ENCODE measurements around the gene CNTNAP5. TPM values are rescaled to one million over a fixed set of nuclear protein-coding genes. Genes with fewer than 3 reads are reported as not detected.

CNTNAP5 gene
- total RNA-seq, 1 experiment from 2014 or later: not detected

DNA sequence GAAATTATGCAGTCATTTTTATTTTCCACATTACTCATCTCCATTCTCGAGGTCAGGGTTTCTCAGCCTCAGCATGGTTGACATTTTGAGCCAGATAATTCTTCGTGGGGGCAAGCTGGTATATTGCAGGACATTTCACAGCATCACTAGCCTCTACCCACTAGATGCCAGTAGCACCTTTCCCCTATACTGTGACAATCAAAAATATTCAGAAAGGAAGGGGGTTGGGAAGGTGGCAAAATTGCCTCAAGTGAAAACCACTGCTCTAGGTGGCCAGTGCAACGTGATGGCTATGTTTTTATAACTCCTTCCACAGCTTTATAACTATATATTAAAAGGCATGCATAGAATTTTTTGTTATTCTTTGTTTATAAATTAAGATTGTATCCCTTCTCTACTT is 294.5 kb downstream of the CNTNAP5 start:
- ChIA-PET POLR2A (no interaction called here), CTCF (interaction anchor here (0.6 to 1.2 kb wide), 2 partner anchors 292 to 1014 kb away, joined by 3 read pairs; no protein-coding TSS in a partner anchor)
- no peak overlapping the region for H3K27ac Mint-ChIP-seq (ENCODE audit: low read depth, unreplicated experiment)
- H3K4me1 Mint-ChIP-seq (ENCODE audit: insufficient read depth, unreplicated experiment): peaks cover 16% of the 10 kb centered on the region
- no TSS peak for BruUV-seq (replicated peaks)
- H3K27me3 Mint-ChIP-seq (ENCODE audit: insufficient read depth, unreplicated experiment): no peaks in the 10 kb centered on the region
- TF ChIP-seq, protein P1, sequence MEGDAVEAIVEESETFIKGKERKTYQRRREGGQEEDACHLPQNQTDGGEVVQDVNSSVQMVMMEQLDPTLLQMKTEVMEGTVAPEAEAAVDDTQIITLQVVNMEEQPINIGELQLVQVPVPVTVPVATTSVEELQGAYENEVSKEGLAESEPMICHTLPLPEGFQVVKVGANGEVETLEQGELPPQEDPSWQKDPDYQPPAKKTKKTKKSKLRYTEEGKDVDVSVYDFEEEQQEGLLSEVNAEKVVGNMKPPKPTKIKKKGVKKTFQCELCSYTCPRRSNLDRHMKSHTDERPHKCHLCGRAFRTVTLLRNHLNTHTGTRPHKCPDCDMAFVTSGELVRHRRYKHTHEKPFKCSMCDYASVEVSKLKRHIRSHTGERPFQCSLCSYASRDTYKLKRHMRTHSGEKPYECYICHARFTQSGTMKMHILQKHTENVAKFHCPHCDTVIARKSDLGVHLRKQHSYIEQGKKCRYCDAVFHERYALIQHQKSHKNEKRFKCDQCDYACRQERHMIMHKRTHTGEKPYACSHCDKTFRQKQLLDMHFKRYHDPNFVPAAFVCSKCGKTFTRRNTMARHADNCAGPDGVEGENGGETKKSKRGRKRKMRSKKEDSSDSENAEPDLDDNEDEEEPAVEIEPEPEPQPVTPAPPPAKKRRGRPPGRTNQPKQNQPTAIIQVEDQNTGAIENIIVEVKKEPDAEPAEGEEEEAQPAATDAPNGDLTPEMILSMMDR (IDR thresholded peaks at IDR 0.05; ENCODE audit: unreplicated experiment): no peak
- peaks cover 6% of the 10 kb centered on the region for H3K36me3 Mint-ChIP-seq (ENCODE audit: insufficient read depth, unreplicated experiment)
- intact Hi-C loops (cut with micrococcal nuclease): no loop called here
- no peak for DNase-seq (ENCODE audit: unreplicated experiment)
- no peak overlapping the region for H3K4me3 Mint-ChIP-seq (ENCODE audit: unreplicated experiment)
- no peaks in the 10 kb centered on the region for H3K9me3 Mint-ChIP-seq (ENCODE audit: unreplicated experiment)

DNA sequence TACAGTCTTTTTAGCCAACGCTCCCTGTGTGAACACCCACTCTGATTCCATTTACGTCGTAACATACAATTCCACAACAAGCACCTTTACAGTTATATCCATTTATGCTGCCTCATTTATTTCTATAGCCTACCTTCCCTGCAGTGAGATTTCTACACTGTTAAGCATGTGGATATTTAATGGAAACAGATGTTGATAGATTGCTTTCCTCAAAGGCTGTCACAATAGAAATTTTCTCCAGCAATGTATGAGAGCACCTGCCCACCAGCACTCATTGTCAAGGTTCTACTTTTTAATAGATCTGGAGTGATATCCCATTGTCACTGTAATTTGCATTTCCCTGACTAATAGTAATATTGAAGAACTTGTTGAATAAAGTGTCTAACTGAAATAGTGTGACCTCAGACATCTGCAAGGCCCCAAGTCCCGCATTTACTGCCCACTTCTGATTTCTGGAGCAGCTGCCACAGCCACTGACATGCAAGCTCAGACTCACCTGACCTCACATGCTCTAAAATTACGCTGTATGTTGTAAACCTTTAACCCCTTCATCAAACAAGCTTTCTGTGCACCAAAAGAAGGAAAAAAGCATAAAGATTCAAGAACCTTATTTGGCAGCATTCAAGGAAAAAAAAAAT is 295.1 kb downstream of the CNTNAP5 start:
- intact Hi-C loops (cut with micrococcal nuclease): loop anchor here (5.0 to 10.0 kb wide), 2 partner anchors 293 to 495 kb away; partner anchors contain the start of gene CNTNAP5
- H3K4me1 Mint-ChIP-seq (ENCODE audit: insufficient read depth, unreplicated experiment): peaks cover 16% of the 10 kb centered on the region
- H3K27ac Mint-ChIP-seq (ENCODE audit: low read depth, unreplicated experiment): no peak overlapping the region
- POLR2A ChIA-PET: no interaction called here
- H3K4me3 Mint-ChIP-seq (ENCODE audit: unreplicated experiment): no peak overlapping the region
- H3K27me3 Mint-ChIP-seq (ENCODE audit: insufficient read depth, unreplicated experiment): no peaks in the 10 kb centered on the region
- TF ChIP-seq, protein P1 (IDR thresholded peaks at IDR 0.05; ENCODE audit: unreplicated experiment): no peak
- H3K36me3 Mint-ChIP-seq (ENCODE audit: insufficient read depth, unreplicated experiment): peaks cover 6% of the 10 kb centered on the region
- DNase-seq (ENCODE audit: unreplicated experiment): no peak
- CTCF ChIA-PET: interaction anchor here (0.6 to 1.2 kb wide), 2 partner anchors 293 to 1013 kb away, joined by 3 read pairs; no protein-coding TSS in a partner anchor
- no peaks in the 10 kb centered on the region for H3K9me3 Mint-ChIP-seq (ENCODE audit: unreplicated experiment)
- no TSS peak for BruUV-seq (replicated peaks)

DNA sequence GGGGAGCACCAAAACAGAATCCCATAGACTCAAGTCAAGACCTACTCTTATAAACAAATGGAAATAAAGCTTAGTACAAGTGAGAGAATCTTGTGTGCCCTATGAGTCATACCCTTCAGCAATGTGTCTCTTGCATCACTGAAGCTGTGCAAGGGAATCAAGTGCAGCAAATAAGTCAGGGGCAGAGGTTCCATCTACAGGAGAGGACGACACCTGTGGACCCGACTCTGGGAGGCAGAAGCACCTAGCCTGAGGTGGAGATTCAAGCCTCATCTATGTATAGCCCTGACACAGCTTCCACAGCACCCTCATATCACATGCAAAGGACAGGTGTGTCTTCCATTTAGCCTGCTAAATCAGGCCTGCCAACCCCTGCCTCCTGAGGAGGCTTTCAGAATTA is 298.2 kb downstream of the CNTNAP5 start:
- Mint-ChIP-seq H3K4me1 (ENCODE audit: insufficient read depth, unreplicated experiment) (peaks cover 16% of the 10 kb centered on the region), H3K9me3 (ENCODE audit: unreplicated experiment) (no peaks in the 10 kb centered on the region), H3K27ac (ENCODE audit: low read depth, unreplicated experiment) (no peak overlapping the region), H3K36me3 (ENCODE audit: insufficient read depth, unreplicated experiment) (peaks cover 12% of the 10 kb centered on the region), H3K4me3 (ENCODE audit: unreplicated experiment) (no peak overlapping the region), H3K27me3 (ENCODE audit: insufficient read depth, unreplicated experiment) (no peaks in the 10 kb centered on the region)
- intact Hi-C loops (cut with micrococcal nuclease): loop anchor here (5.0 to 10.0 kb wide), 2 partner anchors 296 to 491 kb away; partner anchors contain the start of gene CNTNAP5
- TF ChIP-seq, protein P1 (IDR thresholded peaks at IDR 0.05; ENCODE audit: unreplicated experiment): no peak
- BruUV-seq (replicated peaks): no TSS peak
- peak; percentile 72 for DNase-seq (ENCODE audit: unreplicated experiment)
- POLR2A ChIA-PET: interaction anchor here (1.0 to 1.8 kb wide), 2 partner anchors 9 to 294 kb away, joined by 3 to 4 read pairs; no protein-coding TSS in a partner anchor
- CTCF ChIA-PET: no interaction called here

- H3K9me3 Mint-ChIP-seq (ENCODE audit: unreplicated experiment): peaks cover 7% of the 10 kb centered on the region
- ChIA-PET POLR2A (no interaction called here), CTCF (interaction anchor here (0.7 to 1.3 kb wide), 3 partner anchors 221 to 422 kb away, joined by 3 to 4 read pairs (median 3); no protein-coding TSS in a partner anchor)
- TF ChIP-seq, protein P1 (IDR thresholded peaks at IDR 0.05; ENCODE audit: unreplicated experiment): peak; percentile 14
- intact Hi-C loops (cut with micrococcal nuclease): loop anchor here (10.0 kb wide), 1 partner anchor 489 kb away; no protein-coding TSS in a partner anchor
- BruUV-seq (replicated peaks): no TSS peak
- no peak overlapping the region for H3K27ac Mint-ChIP-seq (ENCODE audit: low read depth, unreplicated experiment)
- peak; percentile 17 for DNase-seq (ENCODE audit: unreplicated experiment)
- peaks cover 12% of the 10 kb centered on the region for H3K36me3 Mint-ChIP-seq (ENCODE audit: insufficient read depth, unreplicated experiment)
- H3K27me3 Mint-ChIP-seq (ENCODE audit: insufficient read depth, unreplicated experiment): no peaks in the 10 kb centered on the region
- H3K4me1 Mint-ChIP-seq (ENCODE audit: insufficient read depth, unreplicated experiment): peaks cover 10% of the 10 kb centered on the region
- no peak overlapping the region for H3K4me3 Mint-ChIP-seq (ENCODE audit: unreplicated experiment)
Measured at GRCh38 chr2:124325667-124326440, 300.8 kb downstream of the CNTNAP5 start.
